GM18861 (cell line): ENCODE data around the gene ASB18.
"Not testable (repeated sequence)": the region's sequence is repeated elsewhere in the genome, so short reads cannot be mapped to it uniquely, and the experiment has no call there.

Experiments
- ATAC-seq: cut with Tn5 transposase; IDR thresholded peaks from one replicate; pipeline ENCODE4 v1.9.1; 2021; ENCODE audit not compliant: unreplicated experiment

Gene ASB18

GRCh38 chr2:236286873-236287545 lies 22.8 kb upstream of the ASB18 start:
- ATAC-seq, result no peak

- no peak for ATAC-seq
These were observed 20.0 kb upstream of the ASB18 start for GRCh38 chr2:236284208-236284607.

- no peak for ATAC-seq
These were observed 18.2 kb upstream of the ASB18 start for GRCh38 chr2:236282406-236282805.

GRCh38 chr2:236281423-236281822 lies 17.2 kb upstream of the ASB18 start:
- no peak for ATAC-seq

GRCh38 chr2:236273126-236273525 lies 8.9 kb upstream of the ASB18 start:
- no peak for ATAC-seq

- no peak for ATAC-seq
These were observed 7.6 kb upstream of the ASB18 start for GRCh38 chr2:236271851-236272250.

GRCh38 chr2:236269876-236270275 lies 5.7 kb upstream of the ASB18 start:
- ATAC-seq, result not testable (repeated sequence)

- no peak for ATAC-seq
These were observed 1.5 kb upstream of the ASB18 start for GRCh38 chr2:236265675-236266074.

GRCh38 chr2:236262238-236262637 lies 2.0 kb downstream of the ASB18 start:
- ATAC-seq, result no peak

- no peak for ATAC-seq
These were observed 2.8 kb downstream of the ASB18 start for GRCh38 chr2:236261452-236261851.

- ATAC-seq, result no peak
These were observed 4.8 kb downstream of the ASB18 start for GRCh38 chr2:236259371-236259770.

- no peak for ATAC-seq
These were observed 6.6 kb downstream of the ASB18 start for GRCh38 chr2:236257575-236257974.

GRCh38 chr2:236257136-236257535 lies 7.1 kb downstream of the ASB18 start:
- ATAC-seq, result no peak

- no peak for ATAC-seq
These were observed 7.7 kb downstream of the ASB18 start for GRCh38 chr2:236256366-236256985.

GRCh38 chr2:236254674-236255073 lies 9.5 kb downstream of the ASB18 start:
- ATAC-seq, result no peak

GRCh38 chr2:236254001-236254400 lies 10.2 kb downstream of the ASB18 start:
- no peak for ATAC-seq

GRCh38 chr2:236252602-236253001 lies 11.6 kb downstream of the ASB18 start:
- no peak for ATAC-seq

- ATAC-seq, result no peak
These were observed 13.2 kb downstream of the ASB18 start for GRCh38 chr2:236250909-236251579.

GRCh38 chr2:236250286-236250685 lies 13.9 kb downstream of the ASB18 start:
- ATAC-seq, result no peak

GRCh38 chr2:236249066-236249465 lies 15.1 kb downstream of the ASB18 start:
- ATAC-seq, result no peak

- no peak for ATAC-seq
These were observed 17.4 kb downstream of the ASB18 start for GRCh38 chr2:236246711-236247246.

GRCh38 chr2:236244256-236244655 lies 19.9 kb downstream of the ASB18 start:
- ATAC-seq, result no peak
